Muscle layer of colon (tissue), 2 donors: ENCODE data around the gene MYMK.

Source experiments
- H3K27ac ChIP-seq: one replicate; pipeline ENCODE4 v1.7.0; 2013; ENCODE audit warnings: low read depth, mild to moderate bottlenecking, low read length, moderate library complexity
- H3K27me3 ChIP-seq, 2 donors: one replicate each; pipeline ENCODE4 v1.7.0; 2013; ENCODE audit warnings: low read length in 2 of 2, mild to moderate bottlenecking in 2 of 2; ENCODE audit not compliant: insufficient read depth in 2 of 2, control insufficient read depth in 1 of 2
- H3K36me3 ChIP-seq: one replicate; pipeline ENCODE4 v1.7.0; 2013; ENCODE audit warnings: mild to moderate bottlenecking, low read length; ENCODE audit not compliant: insufficient read depth
- H3K4me1 ChIP-seq: one replicate; pipeline ENCODE4 v1.7.0; 2013; ENCODE audit warnings: mild to moderate bottlenecking, low read length; ENCODE audit not compliant: insufficient read depth
- H3K4me3 ChIP-seq, 2 donors: one replicate each; pipeline ENCODE4 v1.7.0; 2013; ENCODE audit warnings: low read length in 2 of 2, low read depth in 1 of 2, mild to moderate bottlenecking in 1 of 2, moderate library complexity in 1 of 2
- H3K9ac ChIP-seq: one replicate; pipeline ENCODE4 v1.7.0; 2013; ENCODE audit warnings: low read length
- H3K9me3 ChIP-seq: one replicate; pipeline ENCODE4 v1.7.0; 2013; ENCODE audit warnings: mild to moderate bottlenecking, low read length
- donor health status: abdominal sarcoma.
- donor health status: Adenocarcinoma of cecum.

MYMK gene

DNA sequence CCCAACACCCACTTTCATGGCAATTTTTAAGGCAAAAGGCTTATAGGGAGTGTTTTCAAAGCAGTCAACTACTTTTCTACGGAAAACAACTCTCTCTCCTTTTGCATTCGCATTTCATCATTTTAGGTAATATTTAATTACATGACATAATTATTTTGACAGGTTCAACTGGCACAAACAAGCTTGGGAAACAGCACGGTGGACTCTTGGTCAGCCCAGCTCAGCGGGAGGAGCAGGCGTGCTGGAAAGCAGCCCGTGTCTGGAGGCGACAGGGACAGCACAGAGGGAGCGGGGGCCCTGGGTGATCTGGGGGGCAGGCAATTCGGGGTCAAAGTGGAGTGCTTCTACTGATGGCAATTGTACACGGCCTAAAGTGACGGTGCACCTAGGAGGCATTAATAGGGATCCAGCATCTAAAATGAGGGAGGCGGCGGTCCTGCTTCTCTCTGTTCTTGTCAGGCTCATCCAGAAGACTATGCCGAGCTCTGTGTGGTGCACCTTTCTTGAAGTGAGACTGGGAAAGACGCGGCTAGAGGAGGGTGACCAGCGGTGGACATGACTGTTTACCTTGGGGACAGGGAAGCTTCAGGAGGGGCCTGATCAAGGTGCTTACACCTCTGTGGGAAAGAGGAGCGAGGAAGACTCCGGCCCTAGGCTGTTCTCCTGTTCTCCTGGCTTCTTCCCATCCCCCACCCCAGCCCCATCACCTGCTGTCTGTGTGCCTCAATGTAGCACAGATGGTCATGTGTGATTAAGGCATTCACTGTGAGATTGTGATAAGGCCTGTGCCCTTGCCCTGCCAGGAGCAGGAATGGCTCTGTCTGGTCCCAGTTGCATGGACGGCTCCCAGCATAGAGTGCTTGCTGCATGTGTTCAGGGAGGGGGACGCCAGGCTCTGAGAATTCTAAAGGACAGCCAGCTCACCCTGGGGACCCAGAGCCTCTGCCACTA lies 3.4 kb downstream of the MYMK start:
- H3K27ac ChIP-seq: no peak overlapping the region
- no peaks in the 10 kb centered on the region for H3K27me3 ChIP-seq
- no peaks in the 10 kb centered on the region for H3K9me3 ChIP-seq
- H3K4me1 ChIP-seq: peaks cover 4% of the 10 kb centered on the region
- no peaks in the 10 kb centered on the region for H3K36me3 ChIP-seq
- H3K4me3 ChIP-seq: no peak overlapping the region
- H3K9ac ChIP-seq: no peak overlapping the region

DNA sequence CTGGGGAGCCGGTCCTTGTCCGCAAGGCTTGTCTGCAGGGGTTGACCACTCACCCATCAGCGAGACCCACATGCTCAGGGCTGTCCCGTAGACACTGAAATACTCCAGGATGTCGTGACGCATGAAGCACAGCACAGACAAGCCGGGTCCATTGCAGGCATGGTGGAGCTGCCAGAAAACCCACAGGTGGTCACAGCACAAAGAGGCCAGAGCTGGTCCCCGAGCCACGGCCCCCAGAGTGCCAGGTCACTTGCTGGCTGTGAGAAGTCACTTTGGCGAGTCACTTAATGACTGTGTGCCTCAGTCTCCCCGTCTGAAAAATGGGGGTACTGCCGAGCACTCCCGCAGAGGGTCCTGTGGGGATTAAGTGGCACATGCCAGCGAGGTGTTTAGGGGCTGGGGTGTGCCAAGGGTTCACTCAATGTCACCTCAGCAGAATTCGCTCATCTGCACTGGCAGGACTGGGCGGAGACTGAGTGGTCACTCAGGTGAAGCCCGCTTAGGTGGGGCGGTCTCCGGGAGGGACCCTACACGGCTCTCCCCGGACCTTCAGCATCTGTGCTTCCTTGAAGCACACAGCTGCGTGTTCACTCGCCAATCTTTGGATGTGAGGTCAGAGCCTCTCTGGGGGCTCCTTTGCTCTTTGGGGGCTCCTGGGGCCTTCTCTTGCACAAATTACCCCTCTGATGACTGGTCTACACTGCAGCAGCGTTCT lies 4.5 kb downstream of the MYMK start:
- Histone ChIP-seq H3K9me3 (no peaks in the 10 kb centered on the region), H3K4me3 (no peak overlapping the region), H3K4me1 (no peaks in the 10 kb centered on the region), H3K9ac (no peak overlapping the region), H3K27ac (no peak overlapping the region), H3K36me3 (no peaks in the 10 kb centered on the region), H3K27me3 (no peaks in the 10 kb centered on the region)

DNA sequence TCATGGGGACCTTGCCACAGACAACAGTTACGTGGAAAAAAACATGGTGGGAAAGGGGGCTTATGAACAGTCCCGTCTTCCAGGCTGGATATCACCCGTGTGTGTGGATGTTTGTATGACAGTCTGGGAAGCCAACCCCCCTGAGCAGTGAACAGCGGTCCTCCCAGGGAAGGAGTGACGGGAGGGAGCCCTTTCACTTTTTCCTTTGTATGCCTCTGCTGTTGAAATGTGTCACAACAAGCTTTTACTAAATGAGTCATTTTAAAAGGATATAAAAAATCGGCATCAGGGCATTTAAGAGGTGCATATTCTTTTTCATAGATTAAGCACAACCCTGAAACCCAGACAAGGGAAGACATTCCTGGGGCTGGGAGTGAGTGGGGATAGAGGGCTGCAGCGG lies 5.1 kb downstream of the MYMK start:
- H3K4me3 ChIP-seq: no peak overlapping the region
- H3K9me3 ChIP-seq: no peaks in the 10 kb centered on the region
- no peak overlapping the region for H3K27ac ChIP-seq
- H3K4me1 ChIP-seq: peaks cover 1% of the 10 kb centered on the region
- H3K27me3 ChIP-seq: no peaks in the 10 kb centered on the region
- no peaks in the 10 kb centered on the region for H3K36me3 ChIP-seq
- no peak overlapping the region for H3K9ac ChIP-seq

DNA sequence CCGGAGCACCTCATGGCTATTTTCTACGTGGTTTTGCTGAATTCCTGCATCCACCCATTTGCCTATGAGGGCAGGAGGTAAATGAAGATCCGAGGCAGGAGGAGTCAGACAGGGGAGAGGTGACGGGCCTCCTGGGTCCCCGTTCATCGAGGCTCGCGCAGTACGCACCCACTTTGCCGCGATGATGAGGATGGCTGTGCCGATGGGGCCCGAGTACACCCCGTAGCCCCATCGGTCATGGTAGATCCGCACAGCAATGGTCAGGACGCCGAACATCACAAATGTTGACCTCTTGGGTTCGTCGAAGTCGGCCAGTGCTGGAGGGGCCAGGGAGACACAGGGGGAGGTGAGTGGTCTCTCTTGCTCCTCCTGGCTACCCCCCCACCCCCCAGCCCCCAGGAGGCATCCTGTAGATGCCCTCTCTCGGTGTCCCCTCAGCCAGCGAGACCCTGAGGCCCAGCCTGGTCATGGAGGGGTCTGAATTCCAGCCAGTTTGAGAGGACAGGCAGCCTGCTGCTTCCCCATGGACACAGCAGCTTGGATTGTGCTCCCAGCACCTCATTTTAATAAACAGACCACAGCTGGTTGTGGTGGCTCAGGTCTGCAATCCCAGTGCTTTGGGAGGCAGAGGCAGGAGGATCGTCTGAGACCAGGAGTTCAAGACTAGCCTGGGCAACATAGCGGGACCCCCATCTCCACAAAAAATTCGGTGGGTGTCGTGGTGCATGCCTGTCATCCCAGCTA lies 5.9 kb downstream of the MYMK start:
- Histone ChIP-seq H3K27ac (no peak overlapping the region), H3K4me3 (no peak overlapping the region), H3K36me3 (no peaks in the 10 kb centered on the region), H3K9me3 (no peaks in the 10 kb centered on the region), H3K4me1 (peaks cover 5% of the 10 kb centered on the region), H3K27me3 (no peaks in the 10 kb centered on the region), H3K9ac (no peak overlapping the region)

DNA sequence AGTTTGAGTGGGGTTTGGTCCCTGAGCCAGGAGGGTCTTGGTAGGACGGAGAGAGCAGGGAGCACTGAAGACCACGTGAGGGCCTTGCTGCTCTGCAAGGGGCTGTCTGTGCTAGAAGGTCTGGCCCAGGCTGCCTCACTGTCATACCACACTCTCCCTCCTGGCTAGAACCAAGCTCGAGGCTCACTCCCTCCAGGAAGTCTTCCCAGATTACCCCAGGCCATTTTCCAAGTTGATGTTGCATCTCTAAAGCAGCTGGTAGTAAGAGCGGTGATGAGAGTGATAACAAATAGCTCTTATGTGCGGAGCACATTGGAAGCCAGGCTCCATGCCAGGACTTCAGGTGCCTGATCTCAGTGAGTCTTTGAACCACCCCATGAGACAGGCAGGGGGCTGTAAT lies 6.6 kb downstream of the MYMK start:
- Histone ChIP-seq H3K9ac (no peak overlapping the region), H3K27ac (no peak overlapping the region)

DNA sequence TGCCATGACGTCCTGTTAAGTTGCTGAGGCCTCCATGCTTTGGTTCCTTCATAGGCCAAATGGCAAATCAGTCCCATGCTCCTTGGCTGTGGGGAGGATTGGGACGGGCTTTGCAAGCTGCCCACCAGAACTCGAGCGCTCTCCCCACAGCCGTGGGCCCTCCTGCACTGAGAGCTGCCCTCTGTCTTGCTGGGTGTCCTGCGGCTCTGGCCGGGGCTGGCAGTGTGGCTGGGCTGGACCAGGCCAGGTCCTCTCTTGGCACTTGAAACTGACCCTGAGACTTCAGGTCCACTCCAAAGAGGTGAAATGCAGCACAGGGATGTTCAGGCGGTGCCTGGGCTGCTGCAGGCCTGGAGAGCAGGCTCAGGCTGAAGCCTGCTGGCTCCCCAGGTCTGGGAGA lies 7.0 kb downstream of the MYMK start:
- H3K27me3 ChIP-seq: no peaks in the 10 kb centered on the region
- H3K9ac ChIP-seq: no peak overlapping the region
- H3K27ac ChIP-seq: no peak overlapping the region
- no peaks in the 10 kb centered on the region for H3K9me3 ChIP-seq
- H3K4me1 ChIP-seq: peaks cover 5% of the 10 kb centered on the region
- no peaks in the 10 kb centered on the region for H3K36me3 ChIP-seq
- H3K4me3 ChIP-seq: no peak overlapping the region

More for the DNA sequence above, 6.6 kb downstream of the MYMK start:
- peaks cover 5% of the 10 kb centered on the region for H3K4me1 ChIP-seq
- no peaks in the 10 kb centered on the region for H3K36me3 ChIP-seq
- H3K4me3 ChIP-seq: no peak overlapping the region
- no peaks in the 10 kb centered on the region for H3K9me3 ChIP-seq
- H3K27me3 ChIP-seq: no peaks in the 10 kb centered on the region

DNA sequence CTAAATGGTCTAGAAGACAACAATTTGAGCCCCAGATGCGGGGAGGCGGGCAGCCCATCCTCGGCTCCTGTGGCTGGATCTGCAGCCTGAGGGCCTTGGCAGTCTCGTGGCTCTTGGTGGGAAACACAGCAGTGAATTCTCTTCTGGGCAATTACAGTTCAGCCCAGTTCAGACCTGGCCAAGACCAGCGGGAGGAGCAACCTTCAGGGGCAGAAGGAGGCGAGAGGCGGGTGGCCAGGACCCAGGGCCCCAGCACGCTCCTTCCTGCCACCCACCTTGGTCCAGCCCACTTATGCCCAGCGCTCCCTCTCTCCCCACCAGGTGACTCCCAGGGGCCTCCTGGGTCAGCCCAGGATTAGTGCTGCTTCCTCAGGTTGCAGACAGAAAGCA lies 7.8 kb downstream of the MYMK start:
- Histone ChIP-seq H3K27ac (no peak overlapping the region), H3K36me3 (no peaks in the 10 kb centered on the region), H3K4me1 (peaks cover 5% of the 10 kb centered on the region)

DNA sequence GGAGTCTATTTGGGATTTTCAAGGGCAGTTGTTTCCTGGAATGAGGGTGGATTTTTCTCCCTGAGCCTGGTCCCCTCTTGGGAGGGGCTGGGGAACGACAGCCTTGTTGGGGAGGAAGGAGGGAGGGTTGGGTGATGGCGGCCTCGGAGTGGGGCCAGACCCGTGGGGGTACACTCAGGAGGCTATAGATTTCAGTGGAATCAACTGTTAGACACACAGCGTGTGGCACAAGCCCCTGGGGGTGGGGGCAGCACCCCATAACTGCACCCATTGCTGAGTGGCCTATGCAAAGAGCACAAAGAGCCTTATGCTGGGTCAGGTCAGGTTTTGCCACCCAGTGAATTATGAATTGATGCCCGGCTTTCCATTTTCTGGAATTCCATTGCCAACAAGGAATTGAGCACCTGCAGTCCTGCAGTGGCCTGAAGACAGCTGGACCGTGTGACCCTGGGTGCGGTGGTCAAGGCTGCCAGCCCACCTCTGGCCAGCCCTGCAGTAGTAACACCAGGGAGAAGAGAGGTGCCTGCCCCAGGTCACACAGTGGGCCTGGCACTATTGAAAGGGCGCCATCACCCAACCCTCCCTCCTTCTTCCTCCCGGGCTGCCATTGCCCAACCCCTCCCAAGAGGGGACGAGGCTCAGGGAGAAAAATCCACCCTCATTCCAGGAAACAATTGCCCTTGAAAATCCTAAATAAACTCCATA lies 8.4 kb downstream of the MYMK start:
- peaks cover 5% of the 10 kb centered on the region for H3K4me1 ChIP-seq
- H3K27me3 ChIP-seq: no peaks in the 10 kb centered on the region
- no peak overlapping the region for H3K9ac ChIP-seq
- H3K4me3 ChIP-seq: no peak overlapping the region
- H3K9me3 ChIP-seq: no peaks in the 10 kb centered on the region
- H3K36me3 ChIP-seq: no peaks in the 10 kb centered on the region
- H3K27ac ChIP-seq: no peak overlapping the region

More for the DNA sequence above, 7.8 kb downstream of the MYMK start:
- Histone ChIP-seq H3K4me3 (no peak overlapping the region), H3K27me3 (no peaks in the 10 kb centered on the region), H3K9ac (no peak overlapping the region), H3K9me3 (no peaks in the 10 kb centered on the region)

DNA sequence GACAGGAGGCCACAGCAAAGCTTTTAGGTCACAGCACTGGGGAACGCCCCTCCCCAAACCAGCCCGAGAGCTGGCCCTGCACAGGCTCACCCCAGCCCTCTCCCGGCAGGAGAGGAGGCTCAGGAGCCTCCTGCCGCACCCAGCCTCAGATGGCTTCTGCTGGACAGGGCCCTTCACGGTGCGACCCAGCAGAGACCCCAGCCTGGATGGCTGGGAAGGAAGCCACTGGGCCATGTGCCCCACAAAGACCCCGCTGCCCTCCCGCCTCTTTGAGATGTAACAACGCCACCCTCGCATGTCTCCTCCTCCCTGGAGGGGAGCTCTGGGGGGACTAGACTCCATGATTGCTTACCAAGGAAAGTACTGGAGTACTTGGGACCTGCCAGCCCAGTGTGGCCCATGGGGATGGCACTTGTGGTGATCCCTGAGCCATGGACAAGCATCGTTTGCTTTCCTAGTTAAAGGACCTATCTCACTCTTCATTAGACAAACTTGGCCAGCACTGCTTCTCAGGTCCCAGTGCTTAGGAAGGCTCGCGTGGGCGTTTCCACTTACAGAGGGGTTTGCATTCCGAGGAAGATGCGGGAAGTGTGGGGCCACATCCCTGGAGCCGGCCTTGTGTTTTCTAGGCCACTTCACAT lies 9.0 kb downstream of the MYMK start:
- H3K27ac ChIP-seq: no peak overlapping the region
- H3K4me3 ChIP-seq: no peak overlapping the region
- H3K36me3 ChIP-seq: no peaks in the 10 kb centered on the region
- peaks cover 5% of the 10 kb centered on the region for H3K4me1 ChIP-seq
- no peaks in the 10 kb centered on the region for H3K27me3 ChIP-seq
- no peaks in the 10 kb centered on the region for H3K9me3 ChIP-seq
- no peak overlapping the region for H3K9ac ChIP-seq

DNA sequence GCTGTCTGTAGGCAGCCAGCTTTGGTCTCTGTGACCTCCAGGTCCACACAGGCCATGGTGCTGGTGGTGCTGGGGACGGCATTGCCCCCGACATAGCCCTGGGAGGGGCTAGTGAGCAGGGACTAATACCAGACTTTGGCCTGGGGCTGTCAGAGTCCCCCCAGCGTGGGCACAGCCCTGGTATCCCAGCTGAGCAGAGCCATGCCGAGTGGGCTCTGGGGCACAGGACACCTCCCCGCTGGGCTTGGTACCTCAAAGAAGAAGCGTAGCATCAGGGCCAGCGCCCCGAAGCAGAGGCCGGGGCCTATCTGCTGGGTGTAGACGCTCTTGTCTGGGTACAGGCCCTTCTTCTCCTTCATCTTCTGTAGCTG lies 9.5 kb downstream of the MYMK start:
- Histone ChIP-seq H3K4me3 (no peak overlapping the region), H3K9ac (no peak overlapping the region), H3K27me3 (no peaks in the 10 kb centered on the region), H3K4me1 (peaks cover 5% of the 10 kb centered on the region), H3K27ac (no peak overlapping the region), H3K36me3 (no peaks in the 10 kb centered on the region), H3K9me3 (no peaks in the 10 kb centered on the region)
